NCI-H1930 (cell line): ENCODE results near the gene PLA2G15.
"Not testable (repeated sequence)": the region's sequence is repeated elsewhere in the genome, so short reads cannot be mapped to it uniquely, and the experiment has no call there.

Source experiments
- DNase-seq, 2 experiments: peaks; one replicate each; lab custom pipeline; 2025; lab: John Stamatoyannopoulos, UW

The PLA2G15 gene

GRCh38 chr16:68279726-68280558, 34.8 kb downstream of the PLA2G15 start:
- DNase-seq: no peak

GRCh38 chr16:68281368-68282063, 36.3 kb downstream of the PLA2G15 start:
- DNase-seq: no peak

GRCh38 chr16:68282064-68282452, 36.9 kb downstream of the PLA2G15 start:
- DNase-seq: no peak

- DNase-seq: no peak
These were observed 38.2 kb downstream of the PLA2G15 start for GRCh38 chr16:68283346-68283745.

GRCh38 chr16:68283801-68284598, 38.8 kb downstream of the PLA2G15 start:
- no peak for DNase-seq

GRCh38 chr16:68284847-68285246, 39.7 kb downstream of the PLA2G15 start:
- DNase-seq: no peak

GRCh38 chr16:68285683-68286082, 40.5 kb downstream of the PLA2G15 start:
- DNase-seq: no peak

- DNase-seq: no peak
These were observed 41.2 kb downstream of the PLA2G15 start for GRCh38 chr16:68286153-68287074.

GRCh38 chr16:68287276-68288251, 42.4 kb downstream of the PLA2G15 start:
- no peak for DNase-seq

- DNase-seq: no peak
These were observed 43.1 kb downstream of the PLA2G15 start for GRCh38 chr16:68288252-68288650.

- DNase-seq: not testable (repeated sequence)
These were observed 43.6 kb downstream of the PLA2G15 start for GRCh38 chr16:68288796-68289195.

- DNase-seq: no peak
These were observed 44.0 kb downstream of the PLA2G15 start for GRCh38 chr16:68289202-68289601.

GRCh38 chr16:68289621-68290329, 44.6 kb downstream of the PLA2G15 start:
- DNase-seq: no peak

- DNase-seq: no peak
These were observed 45.3 kb downstream of the PLA2G15 start for GRCh38 chr16:68290450-68290849.

GRCh38 chr16:68291227-68291626, 46.1 kb downstream of the PLA2G15 start:
- DNase-seq: no peak

- no peak for DNase-seq
These were observed 47.3 kb downstream of the PLA2G15 start for GRCh38 chr16:68292425-68292824.

GRCh38 chr16:68296291-68296690, 51.1 kb downstream of the PLA2G15 start:
- no peak for DNase-seq

GRCh38 chr16:68296693-68297092, 51.5 kb downstream of the PLA2G15 start:
- no peak for DNase-seq

GRCh38 chr16:68297908-68298307, 52.7 kb downstream of the PLA2G15 start:
- no peak for DNase-seq

GRCh38 chr16:68298312-68298711, 53.1 kb downstream of the PLA2G15 start:
- DNase-seq: no peak
